Upper lobe of right lung (tissue), 1 donor: ENCODE results near the gene TGFBR3. TPM values are rescaled to one million over a fixed set of nuclear protein-coding genes. Genes with fewer than 3 reads are reported as not detected.

ENCODE experiments used
- ATAC-seq: fragments of 200-7000 bp; cut with Tn5 transposase; one replicate; pipeline ENCODE4 v1.9.1; 2020; ENCODE audit warnings: mild to moderate bottlenecking, moderate library complexity
- DNase-seq: peaks from one replicate; pipeline ENCODE4 v3.0.0-alpha.2; 2020
- H3K27ac ChIP-seq: fragments of 200-600 bp; one replicate; pipeline ENCODE4 v1.8.0; 2022
- H3K27me3 ChIP-seq: fragments of 200-600 bp; one replicate; pipeline ENCODE4 v1.8.0; 2022; ENCODE audit warnings: mild to moderate bottlenecking
- H3K36me3 ChIP-seq: fragments of 200-600 bp; one replicate; pipeline ENCODE4 v1.8.0; 2022
- H3K4me1 ChIP-seq: fragments of 200-600 bp; one replicate; pipeline ENCODE4 v1.8.0; 2022
- H3K4me3 ChIP-seq: fragments of 200-600 bp; one replicate; pipeline ENCODE4 v1.8.0; 2022; ENCODE audit warnings: mild to moderate bottlenecking
- H3K9me3 ChIP-seq: fragments of 200-600 bp; one replicate; pipeline ENCODE4 v1.8.0; 2022
- CTCF ChIP-seq: fragments of 200-600 bp; IDR thresholded peaks from one replicate; pipeline ENCODE4 v1.8.0; 2022; ENCODE audit warnings: antibody characterized with exemption
- intact Hi-C: fragments of 100-400 bp; cut with DNase I; formaldehyde crosslinking; loops from one replicate; pipeline ENCODE4 v1.11.0; 2022
- total RNA-seq: library from RNA; stranded (reverse); fragmentation: NEBNext Ultra II Directional; extraction: Animal tissue kit (Norgen Biotek cat#: 25700); gene quantifications from one replicate; pipeline ENCODE4 v1.2.1, GENCODE V29; 2021
- donor health status: DM: no; HTN: yes; CAD: no; lungs with severe emphysema.

TGFBR3 gene
- total RNA-seq, 1 donor from 2014 or later: 55.9 TPM

GRCh38 chr1:91891454-91891853 is 5.5 kb upstream of the TGFBR3 start:
- intact Hi-C loops: no loop called here
- Histone ChIP-seq H3K36me3 (no peaks in the 10 kb centered on the region), H3K4me3 (no peak overlapping the region), H3K9me3 (no peaks in the 10 kb centered on the region), H3K27me3 (no peaks in the 10 kb centered on the region), H3K4me1 (peaks cover 4% of the 10 kb centered on the region), H3K27ac (no peak overlapping the region)
- ATAC-seq: no peak
- TF ChIP-seq CTCF: no peak
- DNase-seq: no peak

GRCh38 chr1:91889717-91890459 is 3.9 kb upstream of the TGFBR3 start:
- TF ChIP-seq CTCF: no peak
- Histone ChIP-seq H3K9me3 (no peaks in the 10 kb centered on the region), H3K4me3 (no peak overlapping the region), H3K36me3 (no peaks in the 10 kb centered on the region), H3K27me3 (no peaks in the 10 kb centered on the region), H3K4me1 (peaks cover 3% of the 10 kb centered on the region), H3K27ac (no peak overlapping the region)
- DNase-seq (no peak), ATAC-seq (no peak)
- intact Hi-C loops: no loop called here

GRCh38 chr1:91885213-91885715 is 687 bp downstream of the TGFBR3 start:
- DNase-seq: no peak
- intact Hi-C loops: no loop called here
- Histone ChIP-seq H3K36me3 (no peaks in the 10 kb centered on the region), H3K27ac (peak overlapping the region; percentile 92), H3K9me3 (no peaks in the 10 kb centered on the region), H3K4me3 (peak overlapping the region; percentile 79), H3K4me1 (peaks cover 6% of the 10 kb centered on the region), H3K27me3 (no peaks in the 10 kb centered on the region)
- no peak for TF ChIP-seq CTCF
- peak; percentile 34 for ATAC-seq

- no peak for TF ChIP-seq CTCF
- no peaks in the 10 kb centered on the region for H3K27me3 ChIP-seq
- peak; percentile 4 for ATAC-seq
- intact Hi-C loops: no loop called here
- H3K27ac ChIP-seq: peak overlapping the region; percentile 92
- no peaks in the 10 kb centered on the region for H3K36me3 ChIP-seq
- no peaks in the 10 kb centered on the region for H3K9me3 ChIP-seq
- peak; percentile 70 for DNase-seq
- H3K4me3 ChIP-seq: peak overlapping the region; percentile 79
- H3K4me1 ChIP-seq: peaks cover 8% of the 10 kb centered on the region
Measured at GRCh38 chr1:91884459-91885212, 1.3 kb downstream of the TGFBR3 start.

- H3K9me3 ChIP-seq: no peaks in the 10 kb centered on the region
- no peak overlapping the region for H3K27ac ChIP-seq
- no peaks in the 10 kb centered on the region for H3K27me3 ChIP-seq
- H3K36me3 ChIP-seq: no peaks in the 10 kb centered on the region
- DNase-seq: no peak
- no peak for ATAC-seq
- peak; percentile 51 for TF ChIP-seq CTCF
- peak overlapping the region; percentile 79 for H3K4me3 ChIP-seq
- H3K4me1 ChIP-seq: peaks cover 14% of the 10 kb centered on the region
- intact Hi-C loops: no loop called here
Measured at GRCh38 chr1:91883470-91883869, 2.5 kb downstream of the TGFBR3 start.
